Measurements from ENCODE around the gene RFLNA. TPM values are rescaled to one million over a fixed set of nuclear protein-coding genes. Genes with fewer than 3 reads are reported as not detected.
"Not testable (repeated sequence)": the region's sequence is repeated elsewhere in the genome, so short reads cannot be mapped to it uniquely, and the experiment has no call there.

Gene RFLNA
- polyA plus RNA-seq, 3 donors = 5.4 to 9.3 (median 8.8) TPM

GRCh38 chr12:124317400-124317799 lies 22.5 kb downstream of the RFLNA start:
- DNase-seq = no peak

GRCh38 chr12:124318278-124319020 lies 23.6 kb downstream of the RFLNA start:
- no peak for DNase-seq

DNA sequence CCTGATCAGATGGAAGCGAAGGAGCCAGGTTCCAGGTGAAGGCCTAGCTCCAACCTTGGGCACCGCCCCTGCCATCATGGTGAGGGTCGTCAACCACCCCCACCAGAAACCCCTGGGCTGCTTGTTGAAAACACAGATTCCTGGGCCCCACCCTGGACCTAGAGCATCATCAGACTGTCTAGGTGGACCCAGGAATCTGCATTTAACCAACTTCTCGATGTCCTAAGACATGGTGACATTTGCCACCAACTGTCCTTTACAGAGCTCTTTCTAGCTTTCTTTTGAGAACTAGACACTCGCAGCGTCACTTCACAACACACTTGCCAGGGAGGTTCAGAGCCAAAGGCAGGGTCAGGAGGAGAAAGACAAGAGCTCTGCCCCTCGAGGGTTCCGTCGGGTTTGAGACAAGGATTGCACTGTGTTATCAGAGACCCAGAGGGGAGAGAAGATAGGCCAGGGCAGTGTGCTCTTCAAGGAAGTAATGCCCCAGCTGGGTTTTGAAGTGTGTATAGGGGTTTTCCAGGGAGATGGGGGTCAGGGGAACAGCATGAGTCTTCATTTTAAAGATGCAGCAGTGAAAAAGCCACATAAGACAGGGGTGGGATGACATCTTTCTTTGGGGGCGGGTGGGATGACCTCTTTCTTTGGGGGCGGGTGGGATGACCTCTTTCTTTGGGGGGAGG lies 24.6 kb downstream of the RFLNA start:
- DNase-seq = no peak

- DNase-seq = no peak
Observed at GRCh38 chr12:124321040-124321481, 26.2 kb downstream of the RFLNA start.

GRCh38 chr12:124321556-124322270 lies 26.8 kb downstream of the RFLNA start:
- DNase-seq = no peak

DNA sequence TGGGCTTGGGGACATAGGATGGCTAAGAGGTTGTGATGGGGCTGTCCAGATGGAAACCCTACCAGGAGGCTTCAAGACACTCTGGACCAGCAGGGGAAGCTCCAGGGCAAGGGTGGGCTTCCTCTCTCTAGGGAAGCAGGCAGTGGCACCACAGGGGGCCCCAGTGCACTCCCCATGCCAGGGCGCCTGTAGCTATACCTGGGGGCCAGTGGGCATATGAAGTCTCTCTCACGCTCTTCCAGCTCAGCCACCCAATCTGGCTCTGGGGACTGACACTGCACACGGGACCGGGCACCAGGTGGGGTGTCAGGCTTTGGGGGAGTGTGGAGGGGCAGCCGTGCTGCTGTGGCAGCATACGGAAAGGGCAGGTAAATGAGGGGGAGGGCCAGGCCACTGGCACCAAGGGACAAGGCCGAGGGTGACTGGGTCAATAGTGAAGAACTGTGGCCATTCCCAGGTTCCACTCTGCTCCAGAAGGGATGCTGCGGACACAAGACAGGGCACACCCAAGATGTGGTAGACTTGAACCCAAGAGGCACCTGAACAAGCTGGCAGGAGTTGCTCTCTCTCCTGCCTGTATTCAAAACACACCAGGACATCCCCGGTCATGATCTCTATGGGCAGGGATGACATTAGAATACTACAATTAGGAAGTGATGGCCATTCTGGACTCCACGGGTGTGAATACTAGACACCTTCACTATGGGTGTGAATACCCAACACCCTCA lies 27.5 kb downstream of the RFLNA start:
- DNase-seq = no peak

- not testable (repeated sequence) for DNase-seq
Observed at GRCh38 chr12:124322999-124323328, 28.1 kb downstream of the RFLNA start.

GRCh38 chr12:124323771-124324530 lies 29.1 kb downstream of the RFLNA start:
- no peak for DNase-seq

- no peak for DNase-seq
Observed at GRCh38 chr12:124324803-124325705, 30.2 kb downstream of the RFLNA start.

GRCh38 chr12:124326104-124326503 lies 31.2 kb downstream of the RFLNA start:
- DNase-seq = no peak

GRCh38 chr12:124326871-124327270 lies 32.0 kb downstream of the RFLNA start:
- no peak for DNase-seq

DNA sequence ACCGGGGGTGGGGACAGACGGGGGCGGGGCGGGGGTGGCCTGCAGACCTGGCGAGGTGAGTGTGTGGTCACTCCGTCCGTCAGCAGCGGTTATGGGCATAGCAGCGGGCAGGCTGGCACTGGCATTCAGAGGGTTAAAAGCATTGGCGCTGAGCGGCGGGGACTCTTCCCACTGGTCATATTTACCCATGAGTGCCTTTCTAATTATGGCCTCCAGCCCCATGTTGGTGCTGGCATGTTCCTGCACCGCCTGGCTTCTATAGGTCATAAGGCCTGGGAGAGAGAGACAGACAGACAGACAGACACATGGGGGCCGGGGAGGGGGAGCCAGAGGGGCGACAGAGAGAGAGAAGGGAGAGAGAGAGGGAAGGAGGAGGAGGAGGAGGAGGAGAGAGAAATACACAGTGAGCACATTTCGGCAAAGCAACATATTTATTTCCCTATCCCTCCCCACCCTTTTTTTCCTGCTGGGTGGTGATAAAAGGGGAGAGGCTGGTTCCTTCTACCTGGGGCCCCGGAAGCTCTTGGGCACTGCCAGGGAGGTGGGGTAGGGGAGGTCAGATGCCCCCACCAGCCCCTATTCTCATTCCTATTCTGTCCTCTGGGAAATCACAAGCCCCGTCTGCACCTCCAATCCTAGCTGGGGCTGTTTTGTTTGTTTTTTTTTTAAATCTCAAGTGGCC lies 32.6 kb downstream of the RFLNA start:
- DNase-seq = peak; percentile 54

GRCh38 chr12:124328116-124328515 lies 33.2 kb downstream of the RFLNA start:
- no peak for DNase-seq

- no peak for DNase-seq
Observed at GRCh38 chr12:124328636-124329035, 33.7 kb downstream of the RFLNA start.

- DNase-seq = no peak
Observed at GRCh38 chr12:124332058-124332672, 37.3 kb downstream of the RFLNA start.

- DNase-seq = no peak
Observed at GRCh38 chr12:124332900-124333299, 38.0 kb downstream of the RFLNA start.

- DNase-seq = no peak
Observed at GRCh38 chr12:124333724-124334123, 38.8 kb downstream of the RFLNA start.

GRCh38 chr12:124334266-124334665 lies 39.4 kb downstream of the RFLNA start:
- no peak for DNase-seq

DNA sequence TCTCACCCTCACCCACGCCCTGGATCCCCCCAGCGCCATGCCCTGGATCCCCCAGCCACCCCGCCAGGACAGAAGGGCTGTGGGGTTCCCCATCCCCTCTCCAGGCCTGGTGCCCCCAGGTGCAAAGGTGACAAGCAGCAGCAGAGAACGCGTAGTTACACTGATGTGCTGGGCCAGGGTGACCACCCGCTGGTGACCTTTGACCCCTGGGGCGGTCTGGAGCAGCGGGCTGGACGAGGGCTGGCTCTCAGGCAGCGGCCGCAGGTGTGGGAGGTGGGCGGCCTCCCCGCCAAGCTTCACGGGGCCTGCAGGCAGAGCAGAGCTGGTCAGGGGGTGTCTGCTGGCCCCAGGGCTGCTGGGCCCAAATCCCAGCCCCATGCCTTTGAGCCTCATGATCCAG lies 40.1 kb downstream of the RFLNA start:
- no peak for DNase-seq

Measured in renal pelvis (tissue), 4 donors.